Central memory CD8-positive, alpha-beta T cell (primary cell): ENCODE measurements around the gene PHLDA1.
"Not testable (repeated sequence)": the region's sequence is repeated elsewhere in the genome, so short reads cannot be mapped to it uniquely, and the experiment has no call there.

Experiments used
- ATAC-seq: fragments of 150-1000 bp; cut with Tn5 transposase; replicated peaks from 2 replicates; pipeline ENCODE4 v1.10.0; 2022; ENCODE audit warnings: mild to moderate bottlenecking, moderate FRiP score, moderate number of reproducible peaks; ENCODE audit not compliant: poor library complexity, severe bottlenecking; ENCODE audit errors: extremely low read depth
- DNase-seq, 2 donors: peaks; one replicate each; pipeline ENCODE4 v3.0.0; 2021; ENCODE audit warnings: low spot score in 2 of 2
- H3K27ac Mint-ChIP-seq: one replicate; pipeline ENCODE4 v1.8.0; 2022; ENCODE audit warnings: low read depth, mild to moderate bottlenecking, moderate library complexity, mixed read lengths
- H3K27me3 Mint-ChIP-seq: one replicate; pipeline ENCODE4 v1.8.0; 2022; ENCODE audit warnings: mixed read lengths
- H3K36me3 Mint-ChIP-seq: one replicate; pipeline ENCODE4 v1.8.0; 2022; ENCODE audit warnings: mild to moderate bottlenecking, moderate library complexity, mixed read lengths; ENCODE audit not compliant: insufficient read depth
- H3K4me1 Mint-ChIP-seq: one replicate; pipeline ENCODE4 v1.8.0; 2022; ENCODE audit warnings: mixed read lengths
- H3K4me3 Mint-ChIP-seq: one replicate; pipeline ENCODE4 v1.8.0; 2022; ENCODE audit warnings: mild to moderate bottlenecking, moderate library complexity, mixed read lengths
- H3K9me3 Mint-ChIP-seq: one replicate; pipeline ENCODE4 v1.8.0; 2022; ENCODE audit warnings: mixed read lengths

The PHLDA1 gene

GRCh38 chr12:76006028-76006925 is 25.3 kb downstream of the PHLDA1 start:
- no peaks in the 10 kb centered on the region for H3K36me3 Mint-ChIP-seq
- no peaks in the 10 kb centered on the region for H3K27me3 Mint-ChIP-seq
- no peak overlapping the region for H3K27ac Mint-ChIP-seq
- DNase-seq = no peak
- ATAC-seq = no peak
- H3K4me1 Mint-ChIP-seq = no peaks in the 10 kb centered on the region
- no peak overlapping the region for H3K4me3 Mint-ChIP-seq
- no peaks in the 10 kb centered on the region for H3K9me3 Mint-ChIP-seq

- ATAC-seq (no peak), DNase-seq (no peak)
- Mint-ChIP-seq H3K4me1 (no peaks in the 10 kb centered on the region), H3K4me3 (no peak overlapping the region), H3K9me3 (no peaks in the 10 kb centered on the region), H3K27ac (no peak overlapping the region), H3K36me3 (no peaks in the 10 kb centered on the region), H3K27me3 (no peaks in the 10 kb centered on the region)
Measured at GRCh38 chr12:76003355-76003638, 28.3 kb downstream of the PHLDA1 start.

- DNase-seq = no peak
- no peak overlapping the region for H3K4me3 Mint-ChIP-seq
- no peak for ATAC-seq
- H3K9me3 Mint-ChIP-seq = no peaks in the 10 kb centered on the region
- H3K4me1 Mint-ChIP-seq = no peaks in the 10 kb centered on the region
- H3K27ac Mint-ChIP-seq = no peak overlapping the region
- no peaks in the 10 kb centered on the region for H3K36me3 Mint-ChIP-seq
- H3K27me3 Mint-ChIP-seq = no peaks in the 10 kb centered on the region
Measured at GRCh38 chr12:76002598-76003354, 28.8 kb downstream of the PHLDA1 start.

- Mint-ChIP-seq H3K4me1 (no peaks in the 10 kb centered on the region), H3K36me3 (no peaks in the 10 kb centered on the region), H3K4me3 (no peak overlapping the region), H3K27me3 (no peaks in the 10 kb centered on the region), H3K9me3 (no peaks in the 10 kb centered on the region), H3K27ac (no peak overlapping the region)
- DNase-seq = no peak
- no peak for ATAC-seq
Measured at GRCh38 chr12:75998292-75999063, 33.1 kb downstream of the PHLDA1 start.

GRCh38 chr12:75997658-75998057 is 33.9 kb downstream of the PHLDA1 start:
- Mint-ChIP-seq H3K9me3 (no peaks in the 10 kb centered on the region), H3K27me3 (no peaks in the 10 kb centered on the region), H3K36me3 (no peaks in the 10 kb centered on the region), H3K4me1 (no peaks in the 10 kb centered on the region), H3K27ac (no peak overlapping the region), H3K4me3 (no peak overlapping the region)
- ATAC-seq = no peak
- no peak for DNase-seq

- Mint-ChIP-seq H3K27me3 (no peaks in the 10 kb centered on the region), H3K27ac (no peak overlapping the region), H3K9me3 (no peaks in the 10 kb centered on the region), H3K4me3 (no peak overlapping the region), H3K4me1 (no peaks in the 10 kb centered on the region), H3K36me3 (no peaks in the 10 kb centered on the region)
- DNase-seq (no peak), ATAC-seq (no peak)
Measured at GRCh38 chr12:75996861-75997447, 34.6 kb downstream of the PHLDA1 start.

- Mint-ChIP-seq H3K4me1 (no peaks in the 10 kb centered on the region), H3K27me3 (no peaks in the 10 kb centered on the region), H3K9me3 (no peaks in the 10 kb centered on the region), H3K36me3 (no peaks in the 10 kb centered on the region), H3K27ac (no peak overlapping the region), H3K4me3 (no peak overlapping the region)
- DNase-seq = no peak
- ATAC-seq = no peak
Measured at GRCh38 chr12:75995691-75996090, 35.9 kb downstream of the PHLDA1 start.

GRCh38 chr12:75994069-75994740 is 37.4 kb downstream of the PHLDA1 start:
- no peaks in the 10 kb centered on the region for H3K4me1 Mint-ChIP-seq
- H3K36me3 Mint-ChIP-seq = no peaks in the 10 kb centered on the region
- DNase-seq (no peak), ATAC-seq (no peak)
- no peaks in the 10 kb centered on the region for H3K9me3 Mint-ChIP-seq
- H3K4me3 Mint-ChIP-seq = no peak overlapping the region
- no peak overlapping the region for H3K27ac Mint-ChIP-seq
- H3K27me3 Mint-ChIP-seq = peaks cover 9% of the 10 kb centered on the region

GRCh38 chr12:75991753-75992152 is 39.8 kb downstream of the PHLDA1 start:
- no peaks in the 10 kb centered on the region for H3K4me1 Mint-ChIP-seq
- no peak overlapping the region for H3K4me3 Mint-ChIP-seq
- H3K27ac Mint-ChIP-seq = no peak overlapping the region
- no peaks in the 10 kb centered on the region for H3K36me3 Mint-ChIP-seq
- no peak for DNase-seq
- no peak for ATAC-seq
- peaks cover 20% of the 10 kb centered on the region for H3K27me3 Mint-ChIP-seq
- no peaks in the 10 kb centered on the region for H3K9me3 Mint-ChIP-seq

- Mint-ChIP-seq H3K27ac (no peak overlapping the region), H3K9me3 (no peaks in the 10 kb centered on the region), H3K4me1 (peaks cover 3% of the 10 kb centered on the region), H3K4me3 (no peak overlapping the region), H3K36me3 (no peaks in the 10 kb centered on the region), H3K27me3 (peaks cover 20% of the 10 kb centered on the region)
- DNase-seq = no peak
- ATAC-seq = no peak
Measured at GRCh38 chr12:75990189-75990912, 41.2 kb downstream of the PHLDA1 start.

GRCh38 chr12:75987709-75988108 is 43.9 kb downstream of the PHLDA1 start:
- ATAC-seq, H3K9me3 Mint-ChIP-seq, H3K4me3 Mint-ChIP-seq, H3K27ac Mint-ChIP-seq, H3K36me3 Mint-ChIP-seq, DNase-seq: not testable (repeated sequence)
- peaks cover 18% of the 10 kb centered on the region for H3K4me1 Mint-ChIP-seq
- H3K27me3 Mint-ChIP-seq = peaks cover 20% of the 10 kb centered on the region
